HG03558 (cell line): ENCODE results near the gene BSN.

Experiments used
- ATAC-seq: cut with Tn5 transposase; IDR thresholded peaks from one replicate; pipeline ENCODE4 v1.9.1; 2021; ENCODE audit warnings: moderate number of reproducible peaks; ENCODE audit not compliant: unreplicated experiment; ENCODE audit errors: extremely low read depth

Gene BSN

GRCh38 chr3:49553692-49554632, at the start of gene BSN:
Gene BSN, plus strand, starts transcription at chr3:49554477. Its CDS starts 126 bp downstream, at chr3:49554603.
- ATAC-seq, result peak; percentile 75

GRCh38 chr3:49506906-49507305, 47.4 kb upstream of the BSN start:
- ATAC-seq, result no peak

GRCh38 chr3:49509028-49509561, 45.2 kb upstream of the BSN start:
- no peak for ATAC-seq

- ATAC-seq, result no peak
These were observed 42.6 kb upstream of the BSN start for GRCh38 chr3:49511639-49512038.

- no peak for ATAC-seq
These were observed 41.4 kb upstream of the BSN start for GRCh38 chr3:49512781-49513355.

GRCh38 chr3:49513494-49514124, 40.7 kb upstream of the BSN start:
- no peak for ATAC-seq

GRCh38 chr3:49518016-49518415, 36.3 kb upstream of the BSN start:
- ATAC-seq, result no peak

GRCh38 chr3:49518441-49518840, 35.8 kb upstream of the BSN start:
- no peak for ATAC-seq

GRCh38 chr3:49519296-49519695, 35.0 kb upstream of the BSN start:
- ATAC-seq, result no peak

GRCh38 chr3:49519916-49520385, 34.3 kb upstream of the BSN start:
- ATAC-seq, result no peak

GRCh38 chr3:49523756-49524747, 30.2 kb upstream of the BSN start:
- ATAC-seq, result no peak

- ATAC-seq, result no peak
These were observed 24.7 kb upstream of the BSN start for GRCh38 chr3:49529567-49529966.

GRCh38 chr3:49530231-49530630, 24.0 kb upstream of the BSN start:
- ATAC-seq, result no peak

GRCh38 chr3:49530701-49531100, 23.6 kb upstream of the BSN start:
- no peak for ATAC-seq

GRCh38 chr3:49531218-49531617, 23.1 kb upstream of the BSN start:
- ATAC-seq, result no peak

- no peak for ATAC-seq
These were observed 22.6 kb upstream of the BSN start for GRCh38 chr3:49531715-49532114.

GRCh38 chr3:49533031-49533430, 21.2 kb upstream of the BSN start:
- no peak for ATAC-seq

- ATAC-seq, result no peak
These were observed 20.3 kb upstream of the BSN start for GRCh38 chr3:49533786-49534519.
